HG03469 (cell line): Measurements from ENCODE around the gene SLC16A13.
"Not testable (repeated sequence)": the region's sequence is repeated elsewhere in the genome, so short reads cannot be mapped to it uniquely, and the experiment has no call there.

Experiments
- ATAC-seq: cut with Tn5 transposase; IDR thresholded peaks from one replicate; pipeline ENCODE4 v1.9.1; 2021; ENCODE audit warnings: mild to moderate bottlenecking, moderate library complexity, moderate number of reproducible peaks; ENCODE audit not compliant: unreplicated experiment

The SLC16A13 gene, protein sequence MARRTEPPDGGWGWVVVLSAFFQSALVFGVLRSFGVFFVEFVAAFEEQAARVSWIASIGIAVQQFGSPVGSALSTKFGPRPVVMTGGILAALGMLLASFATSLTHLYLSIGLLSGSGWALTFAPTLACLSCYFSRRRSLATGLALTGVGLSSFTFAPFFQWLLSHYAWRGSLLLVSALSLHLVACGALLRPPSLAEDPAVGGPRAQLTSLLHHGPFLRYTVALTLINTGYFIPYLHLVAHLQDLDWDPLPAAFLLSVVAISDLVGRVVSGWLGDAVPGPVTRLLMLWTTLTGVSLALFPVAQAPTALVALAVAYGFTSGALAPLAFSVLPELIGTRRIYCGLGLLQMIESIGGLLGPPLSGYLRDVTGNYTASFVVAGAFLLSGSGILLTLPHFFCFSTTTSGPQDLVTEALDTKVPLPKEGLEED

DNA sequence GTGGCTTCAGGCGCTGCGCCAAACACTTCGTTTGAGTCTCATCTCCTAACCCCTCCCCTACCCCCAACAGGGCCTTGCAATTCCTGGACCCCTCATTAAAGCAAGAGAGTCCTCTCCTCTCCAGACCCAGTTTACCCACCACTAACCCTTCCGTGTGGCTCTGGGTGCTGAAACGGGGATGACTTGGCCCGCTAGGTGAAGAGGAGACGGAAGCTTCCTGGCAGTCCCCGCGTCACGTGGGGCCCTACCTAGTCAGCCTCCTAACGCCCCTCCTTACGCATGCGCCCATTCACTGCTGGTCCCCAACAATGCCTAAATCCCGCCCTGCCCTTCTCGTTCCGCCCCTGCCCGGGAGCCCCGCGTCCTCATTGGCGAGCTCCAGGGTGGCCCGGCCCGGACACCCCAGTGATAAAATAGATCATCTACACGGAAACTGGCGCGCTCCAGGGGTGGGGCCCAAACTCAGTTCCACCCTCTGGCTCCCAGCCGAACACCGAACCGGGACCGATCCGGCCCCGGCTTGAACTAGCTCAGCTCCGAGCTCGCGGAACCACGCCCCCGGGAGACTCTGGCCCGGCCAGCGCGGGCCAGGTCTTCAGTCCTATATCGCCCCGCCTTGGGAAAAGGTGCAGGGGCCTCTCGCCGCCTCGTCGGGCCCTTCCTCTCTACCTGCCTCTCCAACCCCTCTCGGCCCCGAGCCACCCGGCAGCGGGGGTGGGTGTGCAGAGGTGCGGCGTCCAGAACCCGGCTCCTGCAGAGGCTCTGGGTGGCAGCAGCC is at the start of gene SLC16A13:
Gene SLC16A13, plus strand, starts transcription at position 425 of the 778 bp plus-strand sequence. CDS start 368 bp downstream, outside the sequence.
- ATAC-seq: peak; percentile 72

DNA sequence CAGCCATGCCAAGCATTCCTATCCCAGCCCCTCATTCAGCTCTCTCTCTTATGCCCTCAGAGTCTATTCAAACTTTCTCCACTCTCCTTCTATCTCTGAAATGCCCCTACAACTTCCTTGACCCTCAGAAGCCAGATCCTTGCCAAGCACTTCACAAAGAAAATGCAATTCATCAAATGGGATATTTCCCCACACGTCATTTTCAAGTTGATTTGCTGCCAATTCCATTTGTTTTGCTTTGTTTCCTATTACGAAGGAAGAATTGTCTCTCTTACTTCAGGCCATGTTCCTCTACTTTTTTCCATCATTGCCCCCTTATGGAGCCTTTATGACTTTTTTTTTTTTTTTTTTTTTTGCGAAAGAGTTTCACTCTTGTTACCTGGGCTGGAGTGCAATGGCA is 49.1 kb upstream of the SLC16A13 start:
- ATAC-seq: no peak

DNA sequence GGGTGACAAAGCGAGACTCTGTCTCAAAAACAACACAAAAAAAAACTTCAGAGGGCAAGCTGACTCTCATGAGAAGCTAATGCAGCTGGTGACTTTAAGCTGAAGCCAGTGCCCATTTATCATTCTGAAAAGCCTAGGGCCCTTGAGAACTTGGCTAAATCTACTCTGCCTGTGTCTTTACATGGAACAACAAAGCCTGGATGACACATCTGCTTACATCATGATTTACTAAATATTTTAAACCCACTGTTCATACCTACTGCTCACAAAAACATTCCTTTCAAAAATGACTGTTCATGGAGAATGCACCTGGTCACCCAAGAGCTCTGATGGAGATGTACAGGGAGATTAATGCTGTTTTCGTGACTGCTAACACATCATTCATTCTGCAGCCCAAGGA is 46.0 kb upstream of the SLC16A13 start:
- no peak for ATAC-seq

DNA sequence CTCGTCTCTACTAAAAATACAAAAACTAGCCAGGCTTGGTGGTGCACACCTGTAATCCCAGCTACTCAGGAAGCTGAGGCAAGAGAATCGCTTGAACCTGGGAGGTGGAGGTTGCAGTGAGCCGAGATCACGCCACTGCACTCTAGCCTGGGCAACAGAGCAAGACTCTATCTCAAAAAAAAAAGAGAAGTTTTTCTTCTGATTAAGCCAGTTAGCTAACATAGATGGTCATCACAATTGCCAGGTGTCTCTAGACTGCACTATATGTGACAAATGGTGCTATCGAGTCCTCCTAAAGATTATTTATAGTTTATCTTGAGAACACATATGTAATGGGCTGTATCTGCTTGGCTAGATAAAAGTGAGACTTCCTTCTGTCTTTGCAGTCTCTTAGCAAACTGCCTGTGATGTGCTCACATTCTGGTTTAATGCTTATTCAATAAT is 42.2 kb upstream of the SLC16A13 start:
- not testable (repeated sequence) for ATAC-seq

DNA sequence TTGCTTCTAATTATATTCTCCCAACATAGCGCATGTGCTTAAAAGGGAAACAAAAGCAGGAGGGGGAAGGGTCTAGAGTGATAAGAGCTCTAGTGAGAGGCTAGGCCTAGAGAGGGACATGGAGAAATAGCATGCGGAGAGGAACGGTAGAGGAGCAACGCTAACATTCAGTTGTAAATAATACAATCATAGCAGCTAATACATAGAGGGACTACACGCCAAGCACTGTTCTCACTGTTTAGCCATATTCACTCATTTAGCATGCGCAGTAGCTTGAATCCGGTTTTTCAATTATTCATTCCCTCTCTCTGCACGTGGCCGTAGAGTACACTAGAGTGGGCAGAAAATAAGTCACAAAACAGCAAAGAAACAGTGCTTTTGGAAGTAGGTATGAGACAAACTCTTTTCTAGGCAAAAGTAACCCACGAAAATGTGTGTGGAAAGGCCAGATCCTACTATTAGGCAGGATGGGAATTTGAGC is 41.7 kb upstream of the SLC16A13 start:
- no peak for ATAC-seq

DNA sequence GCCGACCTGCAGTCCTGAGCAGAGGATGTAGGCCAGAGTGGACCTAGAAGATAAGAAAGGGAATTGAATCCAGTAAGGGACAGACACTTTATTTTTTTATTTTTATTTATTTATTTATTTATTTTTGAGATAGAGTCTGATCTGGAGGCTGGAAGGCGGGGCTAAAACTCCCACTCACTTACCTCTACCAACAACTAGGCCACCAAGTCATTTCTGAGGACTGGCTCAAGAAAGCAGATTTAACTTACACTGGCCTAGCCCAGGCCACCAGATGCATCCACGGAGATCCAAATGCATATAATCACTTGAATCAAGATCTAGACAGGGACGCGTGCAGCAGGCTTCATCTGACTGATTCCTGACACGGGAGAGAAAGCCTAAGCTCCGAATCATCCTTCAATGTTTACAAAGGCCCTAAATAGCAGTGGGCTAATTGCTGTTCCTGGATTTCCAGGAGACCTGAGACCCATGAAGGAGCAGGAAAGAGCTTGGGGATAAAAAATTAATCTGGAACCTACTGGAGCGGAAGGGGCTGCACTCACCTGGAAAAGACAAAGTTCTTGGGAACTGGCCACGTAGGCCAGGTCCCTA is 41.1 kb upstream of the SLC16A13 start:
- no peak for ATAC-seq

DNA sequence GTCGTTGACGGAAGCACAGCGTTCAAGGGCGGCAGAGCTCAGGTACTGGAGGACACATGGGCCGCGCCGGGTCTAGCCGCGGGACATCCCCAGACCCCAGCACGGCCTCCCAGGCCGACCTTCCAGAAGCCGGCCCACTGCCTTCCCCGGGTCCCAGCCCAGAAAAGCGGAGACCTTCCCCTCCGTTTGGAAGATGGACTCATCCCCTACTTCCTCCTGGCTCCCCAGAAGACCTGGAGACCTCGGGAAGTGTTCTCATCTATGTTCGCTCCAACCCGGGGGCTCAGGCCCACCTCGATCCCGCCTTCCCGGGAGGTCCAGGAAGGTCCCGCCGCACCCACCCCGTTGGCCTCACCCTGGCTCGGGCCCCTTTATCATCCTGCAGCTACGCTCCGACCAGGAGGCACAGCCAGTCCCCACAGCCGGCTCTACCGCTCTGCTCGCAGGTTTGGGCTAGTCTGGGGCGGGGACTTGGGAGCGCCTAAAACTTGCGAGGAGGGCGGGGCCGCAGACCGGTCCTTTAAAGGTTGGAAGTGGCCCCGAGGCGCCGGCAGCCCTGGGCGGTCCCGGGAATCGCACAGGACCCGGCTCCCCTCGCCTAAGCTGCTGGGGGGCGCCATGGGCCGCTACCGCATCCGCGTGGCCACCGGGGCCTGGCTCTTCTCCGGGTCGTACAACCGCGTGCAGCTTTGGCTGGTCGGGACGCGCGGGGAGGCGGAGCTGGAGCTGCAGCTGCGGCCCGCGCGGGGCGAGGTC is 40.1 kb upstream of the SLC16A13 start, which contains the start of gene ALOX12:
Gene ALOX12, plus strand, starts transcription at position 550 of the 756 bp plus-strand sequence. Its CDS starts 69 bp downstream, at position 619.
- no peak for ATAC-seq

DNA sequence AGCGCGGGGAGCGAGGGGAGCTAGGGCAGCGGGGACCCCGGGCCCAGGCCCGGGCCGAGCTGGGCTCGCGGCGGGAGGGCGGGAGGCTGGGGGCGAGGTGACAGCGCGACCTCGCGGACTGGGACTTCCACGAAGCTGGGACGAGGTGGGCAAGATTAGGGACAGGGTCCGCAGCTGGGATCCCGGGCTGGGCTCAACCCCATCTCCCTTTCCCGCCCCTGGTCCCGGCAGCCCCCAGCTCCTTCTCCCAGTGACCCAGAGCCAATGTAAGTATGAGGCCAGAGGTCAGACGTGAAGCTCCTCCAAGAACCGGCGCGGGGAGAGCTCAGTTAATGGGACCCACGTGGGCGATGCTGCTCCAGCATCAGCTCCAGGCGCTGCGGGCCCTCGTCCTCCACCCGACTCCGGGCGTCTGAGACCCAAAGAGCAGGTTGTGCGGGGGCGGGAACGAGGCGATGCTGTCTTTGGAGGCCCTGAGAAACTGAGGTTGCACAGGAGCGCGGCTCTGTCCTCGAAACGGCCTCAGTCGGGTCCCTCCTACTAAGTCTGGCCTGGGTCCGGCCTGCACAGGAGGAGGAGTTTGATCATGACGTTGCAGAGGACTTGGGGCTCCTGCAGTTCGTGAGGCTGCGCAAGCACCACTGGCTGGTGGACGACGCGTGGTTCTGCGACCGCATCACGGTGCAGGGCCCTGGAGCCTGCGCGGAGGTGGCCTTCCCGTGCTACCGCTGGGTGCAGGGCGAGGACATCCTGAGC is 39.4 kb upstream of the SLC16A13 start:
- ATAC-seq: no peak

DNA sequence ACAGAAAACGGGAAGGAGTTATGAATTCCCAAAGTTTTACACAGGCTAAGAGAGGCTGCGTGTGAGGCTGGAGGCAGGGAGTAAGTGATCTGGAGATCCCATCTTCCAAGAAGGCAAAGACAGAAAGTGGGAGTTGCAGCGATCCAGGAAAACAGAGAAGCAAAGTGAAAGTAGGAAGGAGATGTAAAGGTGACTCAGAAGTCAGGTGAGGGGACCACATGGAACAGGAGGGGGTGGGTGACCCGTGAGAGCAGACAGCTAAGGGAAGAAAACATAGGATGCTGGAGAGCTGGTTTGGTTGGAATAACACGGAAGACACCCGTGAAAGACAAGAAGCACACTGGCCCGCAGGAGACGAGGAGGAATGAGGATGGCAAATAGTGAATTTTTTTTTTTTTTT is 38.6 kb upstream of the SLC16A13 start:
- no peak for ATAC-seq

DNA sequence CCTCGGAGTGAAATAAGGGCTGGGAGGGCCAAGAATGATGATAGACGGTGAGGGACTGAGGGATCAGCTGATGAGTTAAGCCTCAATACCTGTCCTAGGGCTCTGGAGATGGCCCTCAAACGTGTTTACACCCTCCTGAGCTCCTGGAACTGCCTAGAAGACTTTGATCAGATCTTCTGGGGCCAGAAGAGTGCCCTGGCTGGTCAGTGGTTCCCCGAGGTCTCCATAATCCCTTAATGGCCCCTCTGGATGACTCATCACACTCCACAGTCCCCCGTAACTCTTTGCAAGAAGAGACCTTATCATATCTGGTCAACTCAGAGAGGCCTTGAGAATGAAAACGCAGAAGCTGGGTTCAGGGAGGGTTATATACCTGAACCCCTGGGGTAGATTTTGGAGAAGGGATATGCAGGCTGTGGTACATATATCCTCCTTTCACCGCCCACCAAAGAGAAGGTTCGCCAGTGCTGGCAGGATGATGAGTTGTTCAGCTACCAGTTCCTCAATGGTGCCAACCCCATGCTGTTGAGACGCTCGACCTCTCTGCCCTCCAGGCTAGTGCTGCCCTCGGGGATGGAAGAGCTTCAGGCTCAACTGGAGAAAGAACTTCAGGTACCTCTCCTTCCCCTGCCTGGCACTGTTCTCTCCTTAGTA is 36.8 kb upstream of the SLC16A13 start:
- no peak for ATAC-seq

DNA sequence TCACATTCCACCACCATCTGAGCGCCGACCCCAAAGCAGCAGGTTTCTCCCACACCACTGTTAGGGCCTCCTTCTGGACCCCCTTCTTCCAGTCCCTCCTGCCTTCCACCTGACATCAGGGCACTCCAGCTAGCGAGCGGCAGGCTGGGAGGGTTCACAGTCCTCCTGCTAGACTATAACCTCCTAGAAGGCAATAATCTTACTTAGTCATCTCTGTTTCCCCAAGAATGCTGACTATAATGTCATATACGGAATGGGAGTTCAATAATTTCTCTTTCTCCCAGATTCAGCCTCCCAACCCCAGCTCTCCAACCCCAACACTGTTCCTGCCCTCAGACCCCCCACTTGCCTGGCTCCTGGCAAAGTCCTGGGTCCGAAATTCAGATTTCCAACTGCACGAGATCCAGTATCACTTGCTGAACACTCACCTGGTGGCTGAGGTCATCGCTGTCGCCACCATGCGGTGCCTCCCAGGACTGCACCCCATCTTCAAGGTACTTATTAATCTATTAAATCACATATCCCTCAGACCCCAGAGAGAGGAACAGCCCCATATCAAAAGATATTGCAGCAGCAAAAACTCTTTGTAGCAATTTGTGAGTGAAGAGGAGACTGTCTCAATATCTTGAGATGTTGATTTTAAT is 34.4 kb upstream of the SLC16A13 start:
- no peak for ATAC-seq

DNA sequence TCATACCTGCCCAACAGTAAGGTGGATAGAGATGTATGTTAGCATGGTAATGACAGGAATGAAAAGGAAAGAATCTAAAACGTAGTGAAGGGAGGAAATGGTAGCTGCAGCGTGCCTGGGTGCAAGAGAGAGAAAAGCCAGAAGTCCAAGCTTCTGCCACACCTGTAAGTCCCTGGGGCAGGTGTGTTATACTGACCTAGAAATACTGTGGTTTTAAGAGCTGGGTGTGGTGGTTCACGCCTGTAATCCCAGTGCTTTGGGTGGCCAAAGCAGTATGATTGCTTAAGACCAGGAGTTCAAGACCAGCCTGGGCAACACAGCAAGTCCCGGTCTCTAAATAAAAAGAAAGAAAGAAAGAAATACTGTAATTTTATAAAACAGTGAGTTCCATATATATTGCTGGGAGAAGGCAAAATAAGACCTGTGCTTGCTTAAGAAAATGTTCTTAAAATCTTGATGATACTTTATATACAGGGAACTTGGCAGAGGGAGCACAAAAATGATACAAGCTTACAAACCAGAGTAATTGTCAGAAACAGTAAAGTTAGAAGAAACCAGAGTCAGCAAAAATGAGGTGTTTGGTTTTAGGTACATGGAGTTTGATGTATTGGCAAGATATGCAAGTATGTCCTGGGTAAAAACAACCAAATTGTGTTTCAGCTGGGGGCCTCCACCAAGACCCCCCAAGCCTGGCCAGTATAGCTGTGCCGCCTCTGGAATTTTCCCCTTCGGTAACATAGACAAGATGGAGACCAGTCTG is 33.3 kb upstream of the SLC16A13 start:
- no peak for ATAC-seq

DNA sequence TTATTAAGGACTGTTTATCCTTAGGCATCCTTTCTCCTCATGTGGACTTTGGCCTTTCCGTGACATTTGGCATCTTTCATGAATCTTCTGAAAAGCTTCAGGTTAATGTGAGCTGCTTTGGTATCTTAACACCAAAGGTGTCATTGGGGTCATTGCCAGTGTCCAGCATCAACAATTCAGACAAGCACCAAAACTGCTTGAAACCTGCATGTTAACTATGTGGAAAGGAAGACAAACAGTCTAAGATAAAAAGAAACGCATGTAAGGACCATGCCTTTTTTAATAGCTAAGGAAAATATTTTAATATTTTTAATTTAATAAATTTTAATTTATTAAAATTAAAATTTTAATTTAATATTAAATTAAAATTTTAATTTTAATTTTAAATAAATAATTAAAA is 32.1 kb upstream of the SLC16A13 start:
- no peak for ATAC-seq

DNA sequence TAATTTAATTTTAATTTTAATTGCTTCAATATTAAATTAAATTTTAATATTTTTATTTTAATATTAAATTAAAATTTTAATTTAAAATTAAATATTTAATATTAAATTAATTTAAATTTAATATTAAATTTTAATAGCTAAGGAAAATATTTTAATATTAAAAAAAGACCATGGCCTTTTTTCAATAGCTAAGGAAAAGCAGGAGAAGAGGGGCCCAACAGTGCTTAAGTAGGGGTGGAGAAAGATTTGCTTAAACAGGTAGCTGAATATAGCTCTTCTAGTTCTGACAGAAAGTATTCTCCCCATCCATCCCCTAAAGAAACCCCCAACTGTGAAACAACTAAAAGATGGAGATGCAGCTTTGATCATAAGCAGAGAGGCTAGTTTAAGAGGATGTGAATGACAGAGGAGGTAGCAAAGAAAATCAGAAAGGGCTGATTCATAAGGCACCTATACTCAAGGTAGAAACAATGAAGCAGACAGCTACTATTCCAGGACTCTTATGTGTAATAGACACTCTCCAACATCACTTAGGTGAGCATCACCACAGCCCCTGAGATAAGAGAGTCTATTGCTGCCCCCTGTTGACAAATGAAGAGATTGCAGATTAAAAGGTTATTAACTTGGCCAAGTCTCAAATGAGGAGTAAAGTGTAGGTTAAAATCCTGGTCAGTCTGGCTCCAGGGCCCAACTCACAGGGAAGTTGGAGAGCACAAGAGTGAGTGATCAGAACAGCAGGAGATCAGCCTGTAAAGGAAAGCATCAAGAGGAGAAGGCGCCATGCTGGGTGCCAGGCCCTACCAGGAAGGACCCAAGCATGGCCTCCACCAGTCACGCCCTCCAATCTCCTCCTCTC is 31.2 kb upstream of the SLC16A13 start:
- ATAC-seq: no peak

DNA sequence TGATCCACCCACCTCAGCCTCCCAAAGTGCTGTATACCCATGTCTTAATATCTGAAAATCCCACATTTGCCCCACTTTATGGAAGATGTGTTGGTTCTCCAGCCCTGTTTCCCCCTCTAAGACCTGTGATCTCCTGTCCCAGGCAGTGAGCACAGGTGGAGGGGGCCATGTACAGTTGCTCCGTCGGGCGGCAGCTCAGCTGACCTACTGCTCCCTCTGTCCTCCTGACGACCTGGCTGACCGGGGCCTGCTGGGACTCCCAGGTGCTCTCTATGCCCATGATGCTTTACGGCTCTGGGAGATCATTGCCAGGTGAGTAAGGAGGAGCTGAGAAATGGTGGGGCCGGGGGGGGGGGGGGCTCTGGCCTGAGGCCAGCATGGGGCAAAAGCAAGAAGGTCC is 30.1 kb upstream of the SLC16A13 start:
- no peak for ATAC-seq

DNA sequence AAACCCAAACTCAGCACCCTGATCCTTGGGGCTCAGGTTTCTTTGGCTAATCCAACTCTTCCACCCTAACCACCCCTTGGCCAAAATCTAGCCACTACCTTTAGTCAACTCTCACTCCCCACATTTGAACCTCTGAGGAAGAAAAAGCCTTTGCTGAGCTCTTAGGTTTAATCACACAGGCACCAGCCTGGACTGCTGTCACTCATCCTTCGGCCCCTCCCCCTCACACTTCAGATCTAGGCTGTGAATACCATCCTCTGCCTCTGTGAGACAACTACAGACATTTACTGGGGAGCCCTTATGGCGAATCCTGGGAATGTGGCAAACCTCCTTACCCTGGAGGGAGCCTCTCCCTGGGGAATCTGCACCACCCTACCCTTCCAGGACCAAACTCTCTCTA is 28.7 kb upstream of the SLC16A13 start:
- no peak for ATAC-seq

DNA sequence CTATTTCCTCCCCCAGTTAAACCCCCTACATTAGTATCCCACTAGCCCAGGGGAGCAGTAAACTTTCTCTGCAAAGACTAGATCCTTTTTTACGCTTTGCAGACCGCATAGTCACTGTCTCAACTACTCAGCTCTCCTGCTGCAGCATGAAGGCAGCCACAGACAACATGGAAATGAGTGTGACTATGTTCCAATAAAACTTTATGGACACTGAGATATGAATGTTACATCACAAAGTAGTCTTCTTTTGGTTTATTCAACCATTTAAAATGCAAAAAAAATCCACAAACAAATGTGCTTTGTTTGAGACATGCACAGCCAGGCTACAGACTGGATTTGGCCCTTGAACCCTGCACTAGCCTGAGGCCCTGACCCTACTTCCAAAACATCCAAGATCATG is 25.3 kb upstream of the SLC16A13 start:
- no peak for ATAC-seq
